ENCODE data around the gene WDPCP.

DNA sequence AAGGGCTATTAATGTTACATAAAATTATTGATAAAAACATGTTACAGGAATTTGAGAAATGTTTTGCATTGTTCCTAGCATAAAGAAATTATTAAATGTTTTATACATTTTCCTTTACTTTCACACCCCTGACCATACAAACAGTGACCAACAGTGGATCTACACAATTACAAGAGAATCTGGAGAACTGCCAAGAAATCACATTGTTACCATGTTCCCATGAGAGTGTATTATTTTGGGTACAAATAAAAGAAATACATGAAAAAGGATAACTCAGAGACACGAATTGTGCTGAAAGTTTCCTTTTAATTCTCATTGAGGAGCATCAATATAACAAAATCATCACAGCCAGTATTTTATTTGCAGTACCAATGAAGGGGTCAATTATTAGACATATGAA, 150.1 kb downstream of the WDPCP start:
- TF ChIP-seq, protein P1, sequence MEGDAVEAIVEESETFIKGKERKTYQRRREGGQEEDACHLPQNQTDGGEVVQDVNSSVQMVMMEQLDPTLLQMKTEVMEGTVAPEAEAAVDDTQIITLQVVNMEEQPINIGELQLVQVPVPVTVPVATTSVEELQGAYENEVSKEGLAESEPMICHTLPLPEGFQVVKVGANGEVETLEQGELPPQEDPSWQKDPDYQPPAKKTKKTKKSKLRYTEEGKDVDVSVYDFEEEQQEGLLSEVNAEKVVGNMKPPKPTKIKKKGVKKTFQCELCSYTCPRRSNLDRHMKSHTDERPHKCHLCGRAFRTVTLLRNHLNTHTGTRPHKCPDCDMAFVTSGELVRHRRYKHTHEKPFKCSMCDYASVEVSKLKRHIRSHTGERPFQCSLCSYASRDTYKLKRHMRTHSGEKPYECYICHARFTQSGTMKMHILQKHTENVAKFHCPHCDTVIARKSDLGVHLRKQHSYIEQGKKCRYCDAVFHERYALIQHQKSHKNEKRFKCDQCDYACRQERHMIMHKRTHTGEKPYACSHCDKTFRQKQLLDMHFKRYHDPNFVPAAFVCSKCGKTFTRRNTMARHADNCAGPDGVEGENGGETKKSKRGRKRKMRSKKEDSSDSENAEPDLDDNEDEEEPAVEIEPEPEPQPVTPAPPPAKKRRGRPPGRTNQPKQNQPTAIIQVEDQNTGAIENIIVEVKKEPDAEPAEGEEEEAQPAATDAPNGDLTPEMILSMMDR (conservative IDR thresholded peaks at IDR 0.05), result no peak
- TF ChIP-seq ZFX (IDR thresholded peaks at IDR 0.05), result no peak
